HepG2 (cell line): ENCODE data around the gene AGAP1. TPM values are rescaled to one million over a fixed set of nuclear protein-coding genes. Genes with fewer than 3 reads are reported as not detected.

Experiments used
- BRD4 ChIP-seq: sonication (generic); formaldehyde crosslinking; IDR thresholded peaks from 2 replicates; pipeline ENCODE4 v1.4.0; 2020; ENCODE audit warnings: missing genetic modification reagents
- CBX5 ChIP-seq: sonication (generic); formaldehyde crosslinking; IDR thresholded peaks from 2 replicates; pipeline ENCODE4 v1.4.0; 2020; ENCODE audit warnings: missing genetic modification reagents, borderline replicate concordance
- CREBL2 ChIP-seq: sonication (generic); formaldehyde crosslinking; IDR thresholded peaks from 2 replicates; pipeline ENCODE4 v1.8.1; 2023; ENCODE audit warnings: missing genetic modification reagents, mild to moderate bottlenecking, borderline replicate concordance
- CTCF ChIP-seq: sonication (generic); formaldehyde crosslinking; IDR thresholded peaks from 2 replicates; pipeline ENCODE4 v1.5.0; 2020; ENCODE audit warnings: mild to moderate bottlenecking, missing genetic modification reagents, moderate library complexity
- GABPB1 ChIP-seq: IDR thresholded peaks from 2 replicates; pipeline ENCODE4 v1.6.1; 2016; ENCODE audit warnings: mild to moderate bottlenecking, missing genetic modification reagents, moderate library complexity, missing compliant biosample characterization
- HNF1A ChIP-seq, 2 experiments: sonication (generic) in 1 of 2; formaldehyde crosslinking in 1 of 2; IDR thresholded peaks; 2 replicates each; pipeline versions ENCODE4 v1.4.0 to v1.6.1; 2016 to 2020; ENCODE audit warnings: borderline replicate concordance in 1 of 2, low read depth in 1 of 2, mild to moderate bottlenecking in 1 of 2, missing genetic modification reagents in 1 of 2
- ISL2 ChIP-seq: sonication (generic); formaldehyde crosslinking; IDR thresholded peaks from 2 replicates; pipeline ENCODE4 v1.5.0; 2020; ENCODE audit warnings: missing genetic modification reagents
- JUN ChIP-seq: sonication (generic); formaldehyde crosslinking; IDR thresholded peaks from 2 replicates; pipeline ENCODE4 v1.4.0; 2020; ENCODE audit warnings: mild to moderate bottlenecking, missing genetic modification reagents
- MXI1 ChIP-seq: IDR thresholded peaks from 3 replicates; pipeline ENCODE4 v1.6.1; 2012; ENCODE audit warnings: low read depth, low read length, inconsistent platforms, borderline replicate concordance
- NCOA2 ChIP-seq: sonication (generic); formaldehyde crosslinking; IDR thresholded peaks from 2 replicates; pipeline ENCODE4 v1.8.0; 2022; ENCODE audit warnings: inconsistent platforms
- POLR2A ChIP-seq, 2 experiments: IDR thresholded peaks; 2 replicates each; pipeline ENCODE4 v1.6.1; 2011; ENCODE audit warnings: low read depth in 2 of 2, low read length in 2 of 2, mild to moderate bottlenecking in 1 of 2, moderate library complexity in 1 of 2; ENCODE audit not compliant: insufficient read depth in 1 of 2
- RAD21 ChIP-seq: fragments of 450-650 bp; formaldehyde crosslinking; IDR thresholded peaks from 2 replicates; pipeline ENCODE4 v1.5.0; 2020; ENCODE audit warnings: mild to moderate bottlenecking
- RCOR2 ChIP-seq: IDR thresholded peaks from 2 replicates; pipeline ENCODE4 v1.6.1; 2016; ENCODE audit warnings: missing biosample characterization, missing genetic modification reagents
- REL ChIP-seq: sonication (generic); formaldehyde crosslinking; conservative IDR thresholded peaks from 2 replicates; pipeline ENCODE4 v1.8.0; 2022; ENCODE audit warnings: mild to moderate bottlenecking, missing genetic modification reagents, moderate library complexity
- SMAD1 ChIP-seq: sonication (generic); formaldehyde crosslinking; IDR thresholded peaks from 2 replicates; pipeline ENCODE4 v1.4.0; 2020; ENCODE audit warnings: missing genetic modification reagents, low read depth, mild to moderate bottlenecking, borderline replicate concordance
- TAF15 ChIP-seq: fragments of 200-400 bp; formaldehyde crosslinking; IDR thresholded peaks from one replicate; pipeline ENCODE4 v1.6.1; 2018; ENCODE audit warnings: mild to moderate bottlenecking, low read depth, low read length; ENCODE audit not compliant: poor library complexity, severe bottlenecking
- XRCC5 ChIP-seq: fragments of 200-400 bp; formaldehyde crosslinking; optimal IDR thresholded peaks from 2 replicates; pipeline ENCODE3; 2017; ENCODE audit warnings: mild to moderate bottlenecking, low read length
- polyA plus RNA-seq, 8 experiments: library from polyadenylated mRNA; depleted of rRNA in 3 of 8; stranded (reverse) in 7 of 8; unstranded in 1 of 8; fragments of >200 nt; fragmentation: Illumina TruSeq in 4 of 8; extraction: Trizol in 4 of 8; gene quantifications; 2 replicates each; pipeline versions ENCODE4 v1.2.1 to v1.2.3, GENCODE V29; 2011 to 2016; ENCODE audit warnings: low read depth in 4 of 8, missing spikeins in 1 of 8, mixed read lengths in 1 of 8; ENCODE audit not compliant: insufficient read depth in 1 of 8
- small RNA-seq, 3 experiments: library from RNA; depleted of rRNA; stranded (forward); fragments of <200 nt; gene quantifications; one replicate each; pipeline ENCODE3, GENCODE V24; 2012; ENCODE audit warnings: low read depth in 2 of 3, low replicate concordance in 1 of 3; ENCODE audit not compliant: insufficient read length in 3 of 3, insufficient read depth in 2 of 3
- total RNA-seq, 5 experiments: library from RNA; depleted of rRNA; stranded (reverse); fragments of >200 nt; fragmentation: Illumina TruSeq; extraction: Trizol; gene quantifications; 2 replicates each; pipeline ENCODE4 v1.2.3, GENCODE V29; 2016; ENCODE audit warnings: low read depth in 1 of 5

Gene AGAP1
- total and polyA plus RNA-seq, 2 of the 13 experiments (the other 11 are each of a cell fraction or from before 2014, with no cell fraction given): 21.2 to 32.7 TPM

- TF ChIP-seq JUN (no peak), CBX5 (no peak), RCOR2 (CRISPR knock-in tag) (0 out of 2 replicates have a peak, but pooled peaks have one; percentile 26), CREBL2 (CRISPR knock-in tag) (no peak), HNF1A (IDR thresholded peaks at IDR 0.05; ENCODE audit: low read depth) (no peak), HNF1A (CRISPR knock-in tag; IDR thresholded peaks at IDR 0.05; ENCODE audit: borderline replicate concordance) (no peak), NCOA2 (CRISPR knock-in tag) (no peak), ISL2 (CRISPR knock-in tag) (no peak), CTCF (CRISPR knock-in tag) (peak; percentile 79), POLR2A (IDR thresholded peaks at IDR 0.05; ENCODE audit: insufficient read depth in 1 of 2, low read depth in 2 of 2, low read length in 2 of 2) (no peak), TAF15 (no peak), BRD4 (CRISPR knock-in tag) (no peak), XRCC5 (no peak), REL (CRISPR knock-in tag) (no peak), SMAD1 (CRISPR knock-in tag) (no peak), MXI1 (no peak), GABPB1 (CRISPR knock-in tag) (no peak), RAD21 (0 out of 2 replicates have a peak, but pooled peaks have one; percentile 35)
Observed at GRCh38 chr2:236180831-236181453, 687.1 kb downstream of the AGAP1 start (continued).

Small RNA genes within 50 kb of the gene (small RNA-seq; reads per million reads assigned to genes)
- gene RF00019: 0 reads per million in 3 experiments
- gene RN7SL204P: 0 reads per million in 3 experiments
- gene RNU7-127P: 0 reads per million in 3 experiments
- gene TMSB10P1: 0 reads per million in 3 experiments
